Fibroblast of gingiva (primary cell): ENCODE data around the gene PHF12.
"Not testable (repeated sequence)": the region's sequence is repeated elsewhere in the genome, so short reads cannot be mapped to it uniquely, and the experiment has no call there.

Source experiments
- DNase-seq: peaks from one replicate; pipeline ENCODE4 v3.0.0-alpha.2; 2011; ENCODE audit warnings: low read depth

PHF12 gene

GRCh38 chr17:28901866-28902818, 49.2 kb downstream of the PHF12 start:
- no peak for DNase-seq

DNA sequence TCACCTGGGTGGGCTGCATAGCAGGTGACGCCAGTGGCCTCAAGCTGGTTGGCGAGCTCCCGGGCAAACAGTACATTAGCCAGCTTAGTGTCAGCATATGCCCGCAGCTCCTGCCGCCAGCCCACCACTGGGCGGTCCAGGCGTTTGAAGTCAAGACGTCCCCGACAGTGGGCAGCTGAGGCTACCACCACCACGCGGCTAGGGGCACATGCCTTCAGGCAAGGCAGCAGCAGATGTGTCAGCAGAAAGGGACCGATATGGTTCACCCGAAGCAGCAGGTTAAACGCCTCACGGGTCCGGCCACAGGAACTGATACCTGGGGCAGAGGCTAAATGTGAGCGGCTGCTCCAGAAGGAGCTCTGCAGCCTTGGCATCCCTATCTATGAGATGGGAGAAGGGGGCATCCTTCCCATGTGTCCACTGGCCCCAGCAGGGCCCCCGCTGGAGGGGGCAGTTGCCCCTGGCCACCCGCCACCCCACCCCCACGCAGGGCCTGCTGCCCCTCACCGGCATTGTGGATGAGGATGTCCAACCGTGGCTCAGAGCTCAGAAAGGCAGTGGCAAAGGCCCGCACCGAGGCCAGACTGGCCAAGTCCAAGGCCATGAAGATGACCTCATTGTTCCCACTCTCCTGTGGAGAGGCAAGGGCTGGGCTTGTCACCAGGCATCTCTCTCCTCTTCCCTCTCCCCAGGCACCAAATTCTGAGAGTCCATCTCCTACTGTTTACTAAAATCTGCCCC, 50.2 kb downstream of the PHF12 start:
- no peak for DNase-seq

DNA sequence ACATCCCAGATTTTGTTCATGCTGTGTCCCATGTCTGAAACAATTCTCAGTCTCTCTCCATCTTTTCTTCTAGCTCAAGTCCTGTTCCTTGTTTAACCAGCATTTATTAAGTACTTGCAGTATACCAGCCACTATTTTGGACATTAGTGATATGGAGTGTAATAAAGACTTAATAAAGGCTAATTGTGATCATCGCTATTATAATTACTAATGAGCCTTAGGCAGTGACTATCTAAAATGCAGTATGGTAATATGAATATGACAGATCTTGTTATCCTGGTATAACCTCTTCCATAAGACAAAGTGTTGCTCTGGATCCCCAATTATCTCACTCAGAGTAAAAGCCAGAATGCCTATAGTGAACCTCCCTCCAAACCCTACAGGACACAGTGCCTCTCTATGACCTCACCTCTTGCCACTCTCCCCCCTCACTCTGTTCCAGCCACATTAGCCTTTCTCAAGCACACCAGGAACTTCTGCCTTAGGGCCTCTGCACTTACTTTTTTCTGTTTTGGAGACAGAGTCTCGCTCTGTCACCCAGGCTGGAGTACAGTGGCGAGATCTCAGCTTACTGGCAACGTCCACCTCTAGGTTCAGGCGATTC, 52.0 kb downstream of the PHF12 start:
- no peak for DNase-seq

DNA sequence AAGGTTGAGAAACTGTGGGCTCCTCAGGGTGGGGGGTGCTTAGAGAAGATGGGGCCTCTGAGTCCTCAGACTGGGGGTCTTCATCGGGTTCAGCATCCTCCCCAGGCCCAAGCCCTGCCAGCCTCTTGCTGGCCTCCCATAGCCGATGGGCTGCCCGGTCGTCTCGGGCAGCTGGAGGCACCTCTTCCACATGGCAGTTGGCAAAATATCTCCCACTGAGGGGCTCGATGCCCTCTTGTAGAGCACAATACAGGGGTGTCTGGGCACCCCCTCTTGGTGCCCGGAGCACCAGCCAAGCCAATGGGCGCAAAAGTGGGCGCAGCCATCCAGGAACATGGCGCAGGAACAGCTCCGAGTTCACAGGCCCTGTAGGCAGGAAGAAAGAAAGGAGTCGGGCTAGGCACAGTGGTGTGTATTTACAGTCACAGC, 52.8 kb downstream of the PHF12 start:
- DNase-seq = no peak

DNA sequence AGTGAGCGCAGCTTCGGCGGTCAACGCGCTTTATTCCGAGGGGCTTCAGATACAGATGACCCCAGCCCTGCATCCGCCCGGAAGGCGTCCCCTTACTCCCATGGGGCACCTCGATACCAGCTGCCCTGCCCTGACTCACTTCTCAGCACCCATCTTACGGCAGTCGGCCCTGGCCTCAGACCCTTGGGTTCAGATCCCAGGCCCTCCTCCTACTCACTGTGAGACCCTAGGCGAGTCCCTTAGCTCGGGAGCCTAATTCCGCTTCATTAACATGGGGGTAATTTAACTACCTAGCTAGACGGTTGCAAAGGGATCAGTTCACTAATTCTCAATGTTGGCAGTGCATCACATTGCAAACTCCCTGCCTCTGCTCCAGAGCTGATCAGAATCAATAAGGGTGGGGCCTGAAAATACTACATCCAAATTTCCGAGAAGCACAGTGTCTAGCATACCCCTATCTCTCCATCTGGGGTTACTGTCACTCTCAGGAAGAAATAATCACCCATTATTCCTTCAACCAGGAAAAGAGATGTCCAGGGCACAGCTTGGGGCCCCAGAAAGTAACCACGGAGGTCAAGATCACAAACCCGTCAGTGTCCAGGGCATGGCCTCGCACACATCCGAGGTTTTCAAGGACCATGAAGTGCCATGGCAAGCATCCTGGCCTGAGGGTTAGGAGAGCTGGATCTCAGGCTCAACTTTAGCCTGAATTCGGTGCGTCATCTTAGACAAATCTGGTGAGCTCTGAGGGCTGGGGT, 53.4 kb downstream of the PHF12 start:
- no peak for DNase-seq

- peak; percentile 63 for DNase-seq
These were observed 54.2 kb downstream of the PHF12 start, which contains the start of gene FLOT2 for GRCh38 chr17:28896884-28897768. Gene FLOT2, minus strand, starts transcription at chr17:28897733. Its CDS starts 159 bp downstream, at chr17:28897574.

DNA sequence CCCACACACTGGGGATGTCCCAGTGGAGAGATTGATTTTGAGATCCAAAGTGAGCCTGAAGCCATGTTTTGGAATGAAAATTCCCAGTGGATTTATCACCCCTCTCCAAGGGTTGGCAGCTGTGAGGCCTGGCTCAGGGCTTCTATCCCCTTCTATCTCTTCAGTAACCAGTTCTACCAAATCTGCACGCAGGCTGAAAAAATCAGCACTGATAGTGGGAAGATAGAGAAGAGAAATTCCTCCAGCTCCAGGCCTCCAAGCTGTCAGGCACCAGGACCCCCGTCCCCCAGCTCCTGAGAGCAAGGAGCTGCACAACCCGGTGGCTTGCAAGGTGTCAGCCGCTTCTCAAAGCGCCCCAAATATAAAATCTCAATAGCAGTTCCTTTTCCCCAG, 54.8 kb downstream of the PHF12 start:
- no peak for DNase-seq

DNA sequence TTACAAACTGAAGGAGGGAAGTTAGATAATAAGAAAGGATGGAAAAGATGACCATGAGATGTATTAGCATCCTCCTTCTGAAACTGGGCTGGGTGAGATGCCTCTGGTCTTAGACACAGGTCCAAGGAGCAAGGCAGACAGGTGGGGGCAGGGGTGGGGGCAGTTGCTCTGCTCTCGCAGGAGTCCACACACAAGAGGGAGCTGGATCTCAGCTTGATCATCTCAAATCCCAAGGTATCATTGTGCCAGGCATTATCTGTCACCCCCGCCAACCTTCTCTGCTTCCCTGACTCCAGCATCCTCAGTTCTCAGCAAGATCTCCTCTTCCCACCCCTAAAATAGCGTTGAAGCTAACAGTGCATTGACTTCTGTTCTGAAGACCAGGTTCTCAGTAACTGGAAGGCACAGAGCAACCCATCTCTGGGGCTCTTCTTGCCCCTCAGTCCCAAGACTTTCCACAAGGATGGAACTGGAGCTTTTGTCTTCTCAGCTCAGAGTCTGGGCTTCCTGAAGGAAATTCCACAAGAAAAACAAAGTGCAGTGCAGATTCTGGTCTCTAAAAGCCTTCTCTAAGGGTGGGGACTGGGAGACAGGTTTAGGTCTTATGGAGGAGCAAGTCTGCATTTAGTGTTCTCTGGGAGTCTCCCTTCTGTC, 55.4 kb downstream of the PHF12 start:
- DNase-seq = no peak

DNA sequence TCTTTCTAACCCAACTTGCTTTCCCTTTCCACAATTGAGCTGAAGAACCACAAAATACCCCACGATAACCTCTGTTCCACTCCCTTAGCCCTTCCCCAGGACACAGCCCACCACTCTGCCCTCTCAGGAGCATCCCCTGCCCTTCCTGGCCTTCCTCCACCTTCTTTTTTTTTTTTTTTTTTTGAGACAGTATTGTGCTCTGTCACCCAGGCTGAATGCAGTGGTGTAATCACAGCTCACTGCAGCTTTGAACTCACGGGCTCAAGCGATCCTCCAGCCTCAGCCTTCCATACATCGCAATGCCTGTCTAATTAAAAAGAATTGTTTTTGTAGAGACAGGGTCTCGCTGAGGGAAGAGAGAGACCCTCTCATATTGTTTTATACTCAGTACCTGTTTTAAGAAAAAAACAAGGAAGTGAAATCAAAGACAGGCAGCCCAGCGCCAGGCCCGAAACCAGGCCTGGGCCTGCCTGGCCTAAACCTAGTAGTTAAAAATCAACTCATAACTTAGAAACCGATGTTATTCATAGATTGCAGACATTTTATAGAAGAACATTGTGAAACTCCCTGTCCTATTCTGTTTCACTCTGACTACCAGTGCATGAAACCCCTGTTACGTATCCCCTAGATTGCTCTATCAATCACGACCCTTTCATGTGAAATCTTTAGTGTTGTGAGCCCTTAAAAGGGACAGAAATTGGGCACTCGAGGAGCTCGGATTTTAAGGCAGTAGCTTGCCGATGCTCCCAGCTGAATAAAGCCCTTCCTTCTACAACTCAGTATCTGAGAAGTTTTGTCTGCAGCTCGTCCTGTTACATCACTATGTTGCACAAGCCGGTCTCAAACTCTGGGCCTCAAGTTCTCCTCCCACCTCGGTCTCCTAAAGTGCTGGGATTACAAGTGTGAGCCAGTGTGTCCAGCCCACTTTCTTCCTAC, 57.8 kb downstream of the PHF12 start:
- not testable (repeated sequence) for DNase-seq

DNA sequence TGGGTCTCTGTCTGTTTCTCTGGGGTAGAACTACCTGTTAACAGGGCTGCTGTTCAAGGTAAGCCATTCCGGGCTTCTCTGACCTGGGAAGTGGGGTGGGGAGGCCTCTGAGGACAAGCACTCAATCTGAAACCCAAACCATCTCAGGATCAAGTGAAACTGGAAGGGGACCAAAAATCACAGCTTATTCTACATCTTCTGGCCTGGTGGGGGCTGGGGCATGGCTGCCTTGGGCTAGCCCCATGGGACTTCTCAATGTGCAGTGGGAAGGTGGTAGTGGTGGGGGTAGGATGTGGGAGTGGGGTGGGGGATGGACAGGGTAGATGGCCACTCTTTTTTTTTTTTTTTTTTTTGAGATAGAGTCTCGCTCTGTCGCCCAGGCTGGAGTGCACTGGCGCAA, 59.3 kb downstream of the PHF12 start:
- no peak for DNase-seq

- no peak for DNase-seq
These were observed 60.1 kb downstream of the PHF12 start for GRCh38 chr17:28891201-28891600.

DNA sequence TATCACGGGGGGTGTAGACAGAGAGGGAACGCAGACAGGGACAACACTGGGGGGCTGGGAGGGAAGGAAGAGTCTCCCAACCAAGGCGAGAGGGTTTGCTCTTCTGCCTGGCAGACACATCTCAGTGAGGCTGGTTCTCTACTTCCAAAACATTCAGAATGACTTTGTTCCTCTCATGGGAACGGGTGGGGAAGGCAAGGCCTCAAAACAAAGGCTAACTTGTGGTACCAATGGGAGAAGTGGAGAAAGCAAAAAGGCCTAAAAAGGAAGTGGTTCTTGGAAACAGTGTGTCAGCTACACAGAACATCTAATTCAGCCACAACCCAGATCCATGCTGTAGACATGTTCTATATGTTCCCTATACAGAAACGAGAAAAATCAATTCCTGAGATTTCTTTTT, 61.3 kb downstream of the PHF12 start:
- DNase-seq = no peak

DNA sequence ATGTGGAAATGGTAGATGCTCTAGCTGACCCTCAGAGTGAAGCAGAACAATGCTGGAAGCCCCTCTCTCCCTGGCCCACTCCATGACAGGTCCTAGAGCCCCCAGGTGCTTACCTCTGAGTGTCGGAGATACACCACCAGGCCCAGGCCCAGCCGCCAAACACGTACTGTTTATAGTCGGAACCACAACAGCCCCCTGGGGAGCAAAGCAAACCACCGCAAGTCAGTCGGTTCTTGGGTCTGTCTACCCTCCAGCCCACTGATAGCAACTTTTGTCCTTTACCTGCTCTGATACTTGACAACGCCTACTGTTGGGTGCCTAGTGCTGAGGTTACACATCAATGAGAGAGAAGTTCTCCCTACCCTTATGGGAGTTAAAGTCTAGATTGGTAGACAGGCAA, 62.5 kb downstream of the PHF12 start:
- DNase-seq = no peak

DNA sequence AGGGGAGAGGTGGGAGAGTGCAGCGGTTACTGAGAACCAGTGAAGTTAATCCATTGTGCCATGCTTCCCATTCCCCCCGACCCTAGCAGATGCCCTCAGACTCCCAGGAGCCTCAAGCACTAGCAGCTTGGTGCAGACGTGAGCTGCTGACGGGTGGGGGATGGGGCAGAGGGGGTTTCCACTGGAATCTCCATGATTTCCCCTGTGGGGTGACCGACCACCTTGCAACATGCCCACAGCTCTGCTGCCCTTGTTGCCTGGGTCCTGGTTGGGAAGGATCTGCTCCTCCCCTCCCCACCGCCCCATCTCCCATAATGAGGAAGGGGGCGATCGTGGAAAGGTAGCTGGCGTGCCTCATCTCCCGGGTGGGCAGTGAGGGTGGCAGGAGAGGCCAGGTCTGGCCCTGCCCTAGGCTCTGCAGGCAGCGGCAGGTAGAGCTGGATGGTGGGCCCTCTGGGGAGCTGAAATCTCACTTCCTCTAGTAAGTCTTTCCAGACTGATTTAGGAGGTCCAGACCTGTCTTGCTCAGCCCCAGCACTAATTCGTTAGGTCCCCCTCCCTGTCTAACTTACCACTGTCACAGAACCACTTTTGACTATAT, 63.3 kb downstream of the PHF12 start:
- DNase-seq = no peak

GRCh38 chr17:28885951-28886350, 65.4 kb downstream of the PHF12 start:
- no peak for DNase-seq

DNA sequence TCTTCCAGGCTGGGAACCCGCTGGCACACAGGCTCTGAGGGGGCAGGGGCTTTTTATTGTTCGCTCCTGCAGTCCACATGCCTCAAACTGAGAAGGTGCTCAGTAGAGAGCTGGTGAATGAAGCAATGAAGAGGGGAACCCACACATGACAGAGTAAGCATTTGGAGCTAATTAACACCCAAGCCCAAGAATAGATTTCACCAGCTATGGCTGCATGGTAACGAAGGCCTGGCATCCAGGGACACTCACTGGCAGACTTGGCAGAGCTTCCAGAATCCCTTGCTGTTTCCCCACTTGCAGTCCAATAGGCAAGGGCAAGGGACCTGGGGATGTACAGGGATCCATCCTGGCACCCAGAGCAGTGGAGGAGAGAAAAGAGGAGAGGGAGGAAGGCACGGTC, 66.0 kb downstream of the PHF12 start:
- DNase-seq = no peak

DNA sequence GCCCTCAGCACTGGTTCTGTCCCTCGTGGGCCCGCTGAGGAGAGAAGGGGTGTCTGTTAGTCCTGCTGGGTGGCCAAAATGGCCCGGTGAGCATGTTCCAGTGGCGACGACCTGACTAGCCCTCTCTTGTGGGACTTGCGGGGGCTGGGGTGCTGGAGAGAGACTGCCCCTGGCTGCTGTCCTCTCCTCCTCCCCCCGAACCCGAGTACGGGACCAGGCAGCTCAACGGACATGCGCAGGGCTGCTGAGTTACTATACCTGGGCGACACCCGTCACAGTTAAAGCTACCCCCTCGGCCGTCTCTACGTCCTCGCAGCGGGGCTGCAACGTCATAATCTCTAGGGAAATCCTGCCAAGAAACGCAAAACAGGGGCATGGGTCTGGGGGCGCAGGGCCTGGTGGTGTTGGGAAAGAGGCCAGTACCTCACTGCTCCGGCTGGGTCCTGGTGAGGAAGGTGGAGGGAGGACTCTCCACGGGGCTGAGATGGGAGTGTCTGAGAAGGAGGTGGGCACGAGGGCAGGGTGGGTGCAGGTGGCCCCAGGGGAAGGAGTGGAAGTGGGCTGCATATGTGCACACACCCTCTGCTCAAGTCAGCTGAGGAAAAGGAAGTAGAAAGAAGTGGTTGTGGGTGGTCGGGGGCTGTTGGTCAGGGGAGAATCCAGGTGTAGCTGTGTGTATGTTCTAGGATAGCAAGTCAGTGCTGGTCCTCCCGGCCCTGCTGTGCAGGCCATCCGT, 67.2 kb downstream of the PHF12 start:
- DNase-seq = no peak
